Transverse colon (tissue), 4 donors: Measurements from ENCODE around the gene NEURL1. TPM values are rescaled to one million over a fixed set of nuclear protein-coding genes. Genes with fewer than 3 reads are reported as not detected.
A peak's percentile ranks its signal among the peaks of the same experiment; 100 is the strongest.

Source experiments
- DNase-seq: peaks from one replicate; pipeline ENCODE4 v3.0.0-alpha.2; 2019
- H3K27ac ChIP-seq, 4 donors: fragments of 200-600 bp; sonication (generic); 2 replicates each; pipeline ENCODE4 v1.5.1; 2016 to 2018; ENCODE audit warnings: inconsistent platforms in 4 of 4
- H3K27me3 ChIP-seq: fragments of 200-600 bp; sonication (generic); 2 replicates; pipeline ENCODE4 v1.5.1; 2017; ENCODE audit warnings: inconsistent platforms
- H3K36me3 ChIP-seq, 4 donors: fragments of 200-600 bp; sonication (generic); 2 replicates each; pipeline ENCODE4 v1.5.1; 2017 to 2019; ENCODE audit warnings: inconsistent platforms in 4 of 4
- H3K4me1 ChIP-seq, 4 donors: fragments of 200-600 bp; sonication (generic); 2 replicates each; pipeline ENCODE4 v1.5.1; 2017 to 2020; ENCODE audit warnings: inconsistent platforms in 4 of 4
- H3K4me3 ChIP-seq, 4 donors: fragments of 200-600 bp; sonication (generic); 1 replicate in 1 of 4; 2 replicates in 3 of 4; pipeline versions ENCODE4 v1.5.1 to v1.6.1; 2017 to 2019; ENCODE audit warnings: inconsistent platforms in 4 of 4
- H3K9me3 ChIP-seq, 2 donors: fragments of 200-600 bp; sonication (generic); 2 replicates each; pipeline ENCODE4 v1.5.1; 2017 to 2019; ENCODE audit warnings: inconsistent platforms in 2 of 2
- EP300 ChIP-seq: sonication (generic); formaldehyde crosslinking; IDR thresholded peaks from one replicate; pipeline ENCODE4 v1.6.1; 2017; ENCODE audit warnings: antibody characterized with exemption, low read depth
- POLR2A ChIP-seq: fragments of 450-650 bp; IDR thresholded peaks from one replicate; pipeline ENCODE4 v1.6.1; 2016; ENCODE audit warnings: antibody characterized with exemption, mild to moderate bottlenecking, moderate library complexity
- POLR2AphosphoS5 ChIP-seq, 3 donors: sonication (generic); formaldehyde crosslinking; IDR thresholded peaks; one replicate each; pipeline ENCODE4 v1.6.1; 2016; ENCODE audit warnings: antibody characterized with exemption in 3 of 3
- WGBS, 2 donors: methylation state at CpG; one replicate each; pipeline ENCODE4 v1.1.5; 2018; ENCODE audit warnings: low coverage in 1 of 2; 5-methylcytosine and 5-hydroxymethylcytosine counted together
- in situ Hi-C, 4 donors: fragments of 200-750 bp; cut with MboI; loops; one replicate each; pipeline versions ENCODE4 v1.15.0 to v1.15.1; 2017; ENCODE audit warnings: low sequenced_read_pairs in 3 of 4, low pct_ligation_motif_present in 1 of 4, low pct_unique_long_range_greater_than_20kb in 1 of 4
- intact Hi-C: fragments of 100-400 bp; cut with DNase I; formaldehyde crosslinking; loops from one replicate; pipeline ENCODE4 v1.15.1; 2023; ENCODE audit warnings: low total_unique reads
- total RNA-seq, 4 donors: library from RNA; depleted of rRNA; stranded (reverse); fragments of >200 nt; gene quantifications; one replicate each; pipeline ENCODE4 v1.1.0, GENCODE V29; 2016
- TF ChIP-seq, protein P1 (sequence below), 5 experiments: fragments of 200-600 bp in 3 of 5; fragments of 450-650 bp in 2 of 5; sonication (generic) in 3 of 5; IDR thresholded peaks; 1 replicate in 2 of 5; 2 replicates in 3 of 5; pipeline ENCODE4 v1.5.1; 2016 to 2017; ENCODE audit warnings: antibody characterized with exemption in 5 of 5, inconsistent platforms in 3 of 5, mild to moderate bottlenecking in 2 of 5, moderate library complexity in 1 of 5

The NEURL1 gene
- total RNA-seq, 4 donors from 2014 or later = 36.7 to 177 (median 55.8) TPM

DNA sequence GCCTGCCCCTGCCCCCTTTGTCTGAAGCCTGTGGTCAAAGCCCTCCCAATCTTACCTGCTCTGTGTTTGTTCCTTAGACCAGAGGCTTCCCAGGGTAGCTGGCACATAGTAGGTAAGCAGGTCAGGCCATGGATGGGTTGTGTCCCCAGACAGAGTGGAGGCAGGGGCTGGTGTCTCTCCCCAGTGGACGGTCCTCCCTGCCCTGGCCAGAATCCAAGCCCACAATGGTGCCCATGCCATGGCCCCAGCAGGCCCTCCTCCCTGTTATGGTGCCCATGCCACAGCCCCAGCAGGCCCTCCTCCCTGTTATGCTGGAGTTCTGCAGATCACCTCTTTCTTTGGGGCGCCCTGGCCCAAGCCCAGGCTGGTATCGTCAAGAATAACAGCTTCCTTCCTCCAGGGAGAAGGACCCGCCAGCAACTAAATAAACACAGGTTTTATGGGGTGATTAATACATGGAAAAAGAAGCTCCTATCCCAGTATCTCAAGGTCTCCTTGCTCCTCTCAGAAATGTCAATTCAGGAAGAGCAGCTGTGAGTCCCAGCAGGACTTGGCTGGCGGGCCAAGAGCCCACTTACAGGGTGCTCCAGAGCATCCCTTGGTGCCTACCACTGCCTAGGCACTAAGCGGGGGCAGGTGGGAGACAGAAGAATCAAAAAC, 82.0 kb downstream of the NEURL1 start:
- Histone ChIP-seq H3K27me3 (no peaks in the 10 kb centered on the region), H3K27ac (peak overlapping the region in 1 of 4 donors; percentile 61), H3K4me1 (peaks cover 0 to 34% (median 6%) of the 10 kb centered on the region in 4 donors), H3K4me3 (no peak overlapping the region), H3K9me3 (no peaks in the 10 kb centered on the region), H3K36me3 (no peaks in the 10 kb centered on the region)
- DNase-seq = no peak
- in situ Hi-C loops = loop anchor here in 1 of 4 donors (25.0 kb wide), 1 partner anchor 287 kb away; the partner anchor contains the start of gene SH3PXD2A
- TF ChIP-seq POLR2AphosphoS5 (IDR thresholded peaks at IDR 0.05) (no peak), EP300 (no peak), POLR2A (no peak)
- TF ChIP-seq, protein P1, sequence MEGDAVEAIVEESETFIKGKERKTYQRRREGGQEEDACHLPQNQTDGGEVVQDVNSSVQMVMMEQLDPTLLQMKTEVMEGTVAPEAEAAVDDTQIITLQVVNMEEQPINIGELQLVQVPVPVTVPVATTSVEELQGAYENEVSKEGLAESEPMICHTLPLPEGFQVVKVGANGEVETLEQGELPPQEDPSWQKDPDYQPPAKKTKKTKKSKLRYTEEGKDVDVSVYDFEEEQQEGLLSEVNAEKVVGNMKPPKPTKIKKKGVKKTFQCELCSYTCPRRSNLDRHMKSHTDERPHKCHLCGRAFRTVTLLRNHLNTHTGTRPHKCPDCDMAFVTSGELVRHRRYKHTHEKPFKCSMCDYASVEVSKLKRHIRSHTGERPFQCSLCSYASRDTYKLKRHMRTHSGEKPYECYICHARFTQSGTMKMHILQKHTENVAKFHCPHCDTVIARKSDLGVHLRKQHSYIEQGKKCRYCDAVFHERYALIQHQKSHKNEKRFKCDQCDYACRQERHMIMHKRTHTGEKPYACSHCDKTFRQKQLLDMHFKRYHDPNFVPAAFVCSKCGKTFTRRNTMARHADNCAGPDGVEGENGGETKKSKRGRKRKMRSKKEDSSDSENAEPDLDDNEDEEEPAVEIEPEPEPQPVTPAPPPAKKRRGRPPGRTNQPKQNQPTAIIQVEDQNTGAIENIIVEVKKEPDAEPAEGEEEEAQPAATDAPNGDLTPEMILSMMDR (IDR thresholded peaks at IDR 0.05) = no peak
- WGBS, 2 donors = 69% methylated on average over 6 of the region's 6 CpGs; no CpG with 5 or more reads in 1 of the 2 donors
- intact Hi-C loops = no loop called here

- TF ChIP-seq, protein P1 (IDR thresholded peaks at IDR 0.05) = no peak
- TF ChIP-seq POLR2AphosphoS5 (IDR thresholded peaks at IDR 0.05) (no peak), EP300 (no peak), POLR2A (no peak)
- Histone ChIP-seq H3K27me3 (no peaks in the 10 kb centered on the region), H3K9me3 (no peaks in the 10 kb centered on the region), H3K4me3 (no peak overlapping the region), H3K27ac (peak overlapping the region in 2 of 4 donors; percentile 21 to 61), H3K4me1 (peaks cover 0 to 34% (median 6%) of the 10 kb centered on the region in 4 donors), H3K36me3 (no peaks in the 10 kb centered on the region)
- in situ Hi-C loops = loop anchor here in 1 of 4 donors (25.0 kb wide), 1 partner anchor 286 kb away; the partner anchor contains the start of gene SH3PXD2A
- intact Hi-C loops = no loop called here
- WGBS, 2 donors = 96% methylated on average over 1 of the region's 1 CpG; no CpG with 5 or more reads in 1 of the 2 donors
- DNase-seq = no peak
Measured at GRCh38 chr10:103576076-103576471, 82.6 kb downstream of the NEURL1 start.

GRCh38 chr10:103576862-103577261, 83.4 kb downstream of the NEURL1 start:
- Histone ChIP-seq H3K27ac (peak overlapping the region; percentile 12 to 61 (median 32)), H3K9me3 (no peaks in the 10 kb centered on the region), H3K4me1 (peaks cover 0 to 34% (median 6%) of the 10 kb centered on the region in 4 donors), H3K36me3 (no peaks in the 10 kb centered on the region), H3K4me3 (no peak overlapping the region), H3K27me3 (no peaks in the 10 kb centered on the region)
- no peak for DNase-seq
- no peak for TF ChIP-seq EP300
- peak; percentile 32 to 70 (median 67) for TF ChIP-seq POLR2AphosphoS5 (IDR thresholded peaks at IDR 0.05)
- 27 to 44% methylated on average over 1 to 2 of the region's 2 CpGs for whole genome bisulfite sequencing, 2 donors
- intact Hi-C loops = no loop called here
- in situ Hi-C loops = loop anchor here in 1 of 4 donors (25.0 kb wide), 1 partner anchor 285 kb away; the partner anchor contains the start of gene SH3PXD2A

GRCh38 chr10:103578782-103579382, 85.4 kb downstream of the NEURL1 start:
- TF ChIP-seq POLR2A (no peak), POLR2AphosphoS5 (IDR thresholded peaks at IDR 0.05) (peak; percentile 36 to 78 (median 65)), EP300 (no peak)
- TF ChIP-seq, protein P1 (IDR thresholded peaks at IDR 0.05) = no peak
- Histone ChIP-seq H3K27me3 (no peaks in the 10 kb centered on the region), H3K4me1 (peaks cover 0 to 23% (median 6%) of the 10 kb centered on the region in 4 donors), H3K27ac (peak overlapping the region in 3 of 4 donors; percentile 8 to 61 (median 34)), H3K9me3 (no peaks in the 10 kb centered on the region), H3K4me3 (no peak overlapping the region), H3K36me3 (no peaks in the 10 kb centered on the region)
- in situ Hi-C loops = loop anchor here in 1 of 4 donors (25.0 kb wide), 1 partner anchor 283 kb away; the partner anchor contains the start of gene SH3PXD2A
- 43% methylated on average over 15 of the region's 15 CpGs; no CpG with 5 or more reads in 1 of the 2 donors for WGBS, 2 donors
- intact Hi-C loops = no loop called here
- peak; percentile 63 for DNase-seq
